Hematopoietic multipotent progenitor cell treated with erythropoietin and hydrocortisone succinate and interleukin-3 and kit ligand, for 4 days (in vitro differentiated cells): ENCODE measurements around the gene MCCC2.
"Not testable (repeated sequence)": the region's sequence is repeated elsewhere in the genome, so short reads cannot be mapped to it uniquely, and the experiment has no call there.

ENCODE experiments used
- DNase-seq: peaks from one replicate; pipeline ENCODE4 v3.0.0-alpha.2; 2015

MCCC2 gene

DNA sequence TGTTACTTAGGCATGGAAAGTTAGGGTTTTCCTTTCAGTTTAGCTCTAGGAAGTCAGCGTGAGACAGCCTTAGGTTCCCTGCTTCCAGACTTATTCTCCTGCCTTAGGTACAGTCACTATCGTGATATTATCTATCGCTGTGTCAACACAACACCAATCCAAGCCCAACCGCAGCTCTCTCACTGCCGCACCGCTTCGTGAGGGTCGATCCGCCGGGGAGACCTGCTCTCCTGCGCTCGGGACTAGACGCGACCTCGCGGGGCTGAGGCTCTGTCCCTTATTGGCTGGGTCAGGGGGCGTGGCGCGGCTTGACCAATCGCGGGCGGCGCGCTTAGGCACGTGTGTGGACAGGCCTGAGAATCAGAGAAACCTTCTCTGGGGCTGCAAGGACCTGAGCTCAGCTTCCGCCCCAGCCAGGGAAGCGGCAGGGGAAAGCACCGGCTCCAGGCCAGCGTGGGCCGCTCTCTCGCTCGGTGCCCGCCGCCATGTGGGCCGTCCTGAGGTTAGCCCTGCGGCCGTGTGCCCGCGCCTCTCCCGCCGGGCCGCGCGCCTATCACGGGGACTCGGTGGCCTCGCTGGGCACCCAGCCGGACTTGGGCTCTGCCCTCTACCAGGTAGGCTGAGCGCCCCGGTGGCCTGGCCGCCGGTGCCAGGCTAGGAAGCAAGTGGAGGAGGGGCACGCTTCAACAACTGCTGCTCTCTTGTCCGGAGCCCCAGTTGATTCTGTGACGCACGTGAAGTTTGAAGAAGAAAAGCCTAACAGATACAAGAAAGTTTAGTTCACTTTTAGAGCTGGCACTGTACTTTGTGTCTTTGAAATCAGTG, at the start of gene MCCC2:
Gene MCCC2 (plus strand): TSS at position 400 of the 825 bp plus-strand sequence. CDS start 86 bp downstream, at position 486.
- peak; percentile 99 for DNase-seq

DNA sequence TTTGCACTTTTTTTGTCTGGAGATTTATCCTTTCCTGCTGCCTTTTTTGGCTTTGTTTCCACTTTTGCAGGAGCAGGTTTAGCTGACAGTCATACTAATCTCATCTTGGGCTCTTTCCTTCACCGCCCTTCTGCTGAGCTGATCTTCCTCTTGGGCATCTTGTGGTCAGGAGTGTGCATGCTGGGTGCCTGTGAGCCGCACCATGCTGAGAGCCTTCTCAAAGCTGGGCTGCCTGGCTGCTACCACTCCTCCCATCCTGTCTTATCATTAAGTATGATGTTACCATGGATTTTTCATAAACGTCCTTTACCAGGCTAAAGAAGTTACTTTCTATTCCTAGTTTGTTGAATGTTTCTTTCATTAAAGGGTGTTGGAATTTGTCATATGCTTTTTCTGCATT, 49.5 kb upstream of the MCCC2 start:
- DNase-seq: peak; percentile 80

DNA sequence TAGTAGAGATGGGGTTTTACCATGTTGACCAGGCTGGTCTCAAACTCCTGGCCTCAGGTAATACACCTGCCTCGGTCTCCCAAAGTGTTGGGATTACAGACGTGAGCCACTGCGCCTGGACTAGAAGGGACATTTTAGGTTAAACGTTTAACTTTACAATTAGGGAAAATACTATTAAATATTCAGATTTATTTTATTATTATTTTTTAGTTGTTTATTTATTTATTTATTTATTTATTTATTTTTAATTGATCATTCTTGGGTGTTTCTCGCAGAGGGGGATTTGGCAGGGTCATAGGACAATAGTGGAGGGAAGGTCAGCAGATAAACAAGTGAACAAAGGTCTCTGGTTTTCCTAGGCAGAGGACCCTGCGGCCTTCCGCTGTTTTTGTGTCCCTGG, 36.3 kb upstream of the MCCC2 start:
- DNase-seq: not testable (repeated sequence)

DNA sequence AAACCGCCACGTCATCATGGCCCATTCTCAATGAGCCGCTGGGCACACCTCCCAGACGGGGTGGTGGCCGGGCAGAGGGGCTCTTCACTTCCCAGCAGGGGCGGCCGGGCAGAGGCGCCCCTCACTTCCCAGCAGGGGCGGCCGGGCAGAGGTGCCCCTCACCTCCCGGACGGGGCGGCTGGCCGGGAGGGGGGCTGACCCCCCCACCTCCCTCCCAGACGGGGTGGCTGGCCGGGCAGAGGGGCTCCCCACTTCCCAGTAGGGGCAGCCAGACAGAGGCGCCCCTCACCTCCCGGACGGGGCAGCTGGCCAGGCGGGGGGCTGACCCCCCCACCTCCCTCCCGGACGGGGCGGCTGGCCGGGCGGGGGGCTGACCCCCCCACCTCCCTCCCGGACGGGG, 35.6 kb upstream of the MCCC2 start:
- not testable (repeated sequence) for DNase-seq

DNA sequence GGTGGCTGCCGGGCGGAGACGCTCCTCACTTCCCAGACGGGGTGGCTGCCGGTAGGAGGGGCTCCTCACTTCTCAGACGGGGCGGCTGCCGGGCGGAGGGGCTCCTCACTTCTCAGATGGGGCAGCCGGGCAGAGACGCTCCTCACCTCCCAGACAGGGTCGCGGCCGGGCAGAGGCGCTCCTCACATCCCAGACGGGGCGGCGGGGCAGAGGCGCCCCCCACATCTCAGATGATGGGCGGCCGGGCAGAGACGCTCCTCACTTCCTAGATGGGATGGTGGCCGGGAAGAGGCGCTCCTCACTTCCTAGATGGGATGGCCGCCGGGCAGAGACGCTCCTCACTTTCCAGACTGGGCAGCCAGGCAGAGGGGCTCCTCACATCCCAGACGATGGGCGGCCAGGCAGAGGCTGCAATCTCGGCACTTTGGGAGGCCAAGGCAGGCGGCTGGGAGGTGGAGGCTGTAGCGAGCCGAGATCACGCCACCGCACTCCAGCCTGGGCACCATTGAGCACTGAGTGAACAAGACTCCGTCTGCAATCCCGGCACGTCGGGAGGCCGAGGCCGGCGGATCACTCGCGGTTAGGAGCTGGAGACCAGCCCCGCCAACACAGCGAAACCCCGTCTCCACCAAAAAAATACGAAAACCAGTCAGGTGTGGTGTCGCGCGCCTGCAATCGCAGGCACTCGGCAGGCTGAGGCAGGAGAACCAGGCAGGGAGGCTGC, 35.0 kb upstream of the MCCC2 start:
- not testable (repeated sequence) for DNase-seq

DNA sequence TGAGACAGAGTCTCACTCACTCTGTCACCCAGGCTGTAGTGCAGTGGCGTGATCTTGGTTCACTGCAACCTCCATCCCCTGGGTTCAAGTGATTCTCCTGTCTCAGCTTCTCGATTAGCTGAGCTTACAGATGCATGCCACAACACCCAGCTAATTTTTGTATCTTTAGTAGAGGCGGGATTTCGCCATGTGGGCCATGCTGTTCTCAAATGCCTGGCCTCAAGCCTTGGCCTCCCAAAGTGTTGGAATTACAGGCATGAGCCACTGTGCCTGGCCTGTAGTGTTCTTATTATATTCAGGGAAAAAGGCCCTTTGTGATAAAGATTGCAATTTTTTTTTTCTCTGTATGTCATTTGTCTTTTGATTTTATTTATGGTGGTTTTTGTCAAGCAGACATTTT, 24.0 kb upstream of the MCCC2 start:
- no peak for DNase-seq

DNA sequence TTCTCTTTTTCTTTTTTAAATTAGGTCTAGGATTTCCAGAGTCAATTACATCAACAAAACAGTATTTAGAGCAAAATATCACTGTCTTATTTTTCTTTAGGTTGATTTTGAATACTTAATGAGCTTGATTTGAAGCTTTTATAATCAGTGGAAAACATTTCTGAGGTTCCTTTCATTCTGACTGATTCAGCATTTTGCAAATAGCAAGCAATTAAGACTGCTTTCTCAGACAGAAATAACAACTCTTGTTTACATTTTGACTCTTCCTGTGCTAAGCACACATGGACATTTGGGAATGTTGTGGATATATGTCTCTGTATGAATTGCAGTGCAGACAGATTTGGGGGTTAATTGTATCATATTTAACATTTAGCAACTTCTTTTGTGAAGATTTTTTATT, 22.2 kb upstream of the MCCC2 start:
- DNase-seq: no peak

DNA sequence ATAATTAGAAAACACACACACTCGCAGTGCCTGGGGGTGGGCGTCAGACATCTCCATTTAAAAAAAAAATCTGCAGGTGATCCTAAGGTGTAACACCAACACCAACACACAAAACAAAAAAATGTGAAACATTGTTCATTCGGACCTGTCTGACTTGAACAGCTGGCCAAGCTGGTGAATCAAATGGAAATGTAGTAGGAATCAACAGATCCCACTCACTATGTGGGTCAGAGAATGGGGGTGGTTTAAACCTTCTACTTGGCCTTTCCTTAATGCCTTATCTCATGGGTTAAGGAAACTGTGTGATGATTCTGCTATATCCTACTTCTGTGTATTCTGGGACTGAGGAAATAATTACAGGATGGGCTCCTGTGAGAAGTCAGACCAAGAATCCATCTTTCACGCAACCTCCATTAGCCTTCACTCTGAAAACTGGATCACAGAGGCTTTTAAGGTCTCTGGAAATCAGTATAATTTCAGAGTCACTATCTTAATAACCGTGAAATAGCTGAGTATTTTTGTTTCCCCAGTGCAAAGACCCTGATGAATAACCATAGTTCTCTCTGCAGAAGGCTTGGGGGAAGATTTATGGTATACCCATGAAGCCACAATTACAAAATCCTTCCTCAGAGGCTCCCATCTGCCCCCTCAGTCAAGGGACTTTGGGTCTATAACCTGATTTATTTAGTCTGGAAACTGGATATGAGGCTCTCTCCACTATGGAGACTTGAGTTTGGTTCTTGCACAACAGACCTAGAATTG, 17.2 kb upstream of the MCCC2 start:
- no peak for DNase-seq

DNA sequence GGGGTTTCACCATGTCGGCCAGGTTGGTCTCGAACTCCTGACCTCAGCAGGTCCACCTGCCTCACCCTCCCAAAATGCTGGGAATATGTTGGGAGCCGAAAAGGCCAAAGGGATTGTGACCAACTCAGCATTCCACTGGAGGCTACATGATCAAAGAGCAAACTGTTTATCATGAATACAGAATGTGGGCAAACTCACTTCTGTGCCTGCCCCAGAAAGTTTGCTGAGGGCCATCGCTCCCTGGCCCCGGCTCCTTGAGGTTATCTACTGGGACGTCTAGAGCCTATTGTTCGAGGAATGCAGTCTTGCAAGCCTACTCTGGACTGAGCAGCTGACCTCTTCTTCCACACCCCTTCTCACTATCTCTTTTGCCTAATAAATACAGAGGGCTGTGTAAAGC, 15.3 kb upstream of the MCCC2 start:
- not testable (repeated sequence) for DNase-seq

DNA sequence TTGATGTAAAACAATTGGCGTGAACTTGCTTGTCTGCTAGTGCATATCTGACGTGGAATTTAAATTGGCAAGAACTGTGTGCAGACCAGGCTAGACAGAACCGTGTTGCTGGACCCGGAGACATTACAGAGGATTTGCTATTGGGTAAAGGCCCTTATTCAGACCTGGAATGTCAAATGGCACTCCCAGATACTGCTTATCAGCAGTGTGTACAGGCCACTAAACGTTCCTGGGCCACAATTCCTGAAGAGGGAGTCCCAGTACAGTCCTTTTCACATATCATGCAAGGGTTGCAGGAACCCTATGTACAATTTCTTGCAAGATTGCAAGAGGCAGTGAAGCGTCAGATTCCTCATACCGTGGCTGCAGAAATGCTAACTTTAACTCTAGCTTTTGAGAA, 13.5 kb upstream of the MCCC2 start:
- no peak for DNase-seq

DNA sequence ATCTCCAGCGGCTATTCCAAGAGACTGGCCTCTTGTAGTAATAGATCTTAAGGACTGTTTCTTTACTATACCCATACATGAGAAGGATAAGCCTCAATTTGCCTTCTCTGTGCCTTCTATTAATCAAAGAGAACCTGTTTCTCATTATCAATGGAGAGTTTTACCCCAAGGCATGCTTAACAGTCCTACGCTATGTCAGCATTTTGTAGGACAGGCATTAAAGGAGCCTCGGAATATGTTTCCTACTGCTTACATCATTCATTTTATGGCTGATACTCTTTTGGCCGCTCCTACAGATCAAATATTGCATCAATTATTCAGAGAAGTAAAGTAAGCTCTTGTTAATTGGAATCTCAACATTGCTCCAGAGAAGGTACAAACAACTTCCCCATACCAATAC, 11.6 kb upstream of the MCCC2 start:
- not testable (repeated sequence) for DNase-seq

DNA sequence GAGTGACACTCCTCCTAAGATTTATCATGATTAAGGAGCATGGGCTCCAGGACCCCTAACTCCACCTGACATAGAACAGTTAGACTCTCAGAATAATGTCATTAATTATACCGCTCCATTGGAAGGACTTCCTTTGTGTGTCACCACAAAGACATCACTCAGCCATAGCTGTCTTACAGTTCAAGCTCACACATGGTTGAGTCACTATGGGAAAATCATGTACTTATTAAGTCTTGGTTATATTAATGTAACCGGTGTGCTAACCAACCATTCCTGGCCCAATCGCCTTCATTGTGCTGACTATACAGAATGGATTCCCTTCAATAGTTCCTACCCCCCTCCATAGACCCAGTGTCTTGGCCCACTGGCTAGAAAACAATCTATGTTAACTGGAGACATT, 10.9 kb upstream of the MCCC2 start:
- no peak for DNase-seq

DNA sequence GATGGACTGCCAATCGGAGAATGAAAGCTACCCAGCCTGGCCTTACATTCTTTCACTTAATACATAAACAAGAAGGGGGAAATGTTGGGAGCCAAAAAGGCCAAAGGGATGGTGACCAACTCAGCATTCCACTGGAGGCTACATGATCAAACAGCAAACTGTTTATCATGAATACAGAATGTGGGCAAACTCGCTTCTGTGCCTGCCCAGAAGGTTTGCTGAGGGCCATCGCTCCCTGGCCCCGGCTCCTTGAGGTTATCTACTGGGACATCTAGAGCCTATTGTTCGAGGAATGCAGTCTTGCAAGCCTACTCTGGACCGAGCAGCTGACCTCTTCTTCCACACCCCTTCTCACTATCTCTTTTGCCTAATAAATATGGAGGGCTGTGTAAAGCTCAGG, 9.3 kb upstream of the MCCC2 start:
- DNase-seq: not testable (repeated sequence)

DNA sequence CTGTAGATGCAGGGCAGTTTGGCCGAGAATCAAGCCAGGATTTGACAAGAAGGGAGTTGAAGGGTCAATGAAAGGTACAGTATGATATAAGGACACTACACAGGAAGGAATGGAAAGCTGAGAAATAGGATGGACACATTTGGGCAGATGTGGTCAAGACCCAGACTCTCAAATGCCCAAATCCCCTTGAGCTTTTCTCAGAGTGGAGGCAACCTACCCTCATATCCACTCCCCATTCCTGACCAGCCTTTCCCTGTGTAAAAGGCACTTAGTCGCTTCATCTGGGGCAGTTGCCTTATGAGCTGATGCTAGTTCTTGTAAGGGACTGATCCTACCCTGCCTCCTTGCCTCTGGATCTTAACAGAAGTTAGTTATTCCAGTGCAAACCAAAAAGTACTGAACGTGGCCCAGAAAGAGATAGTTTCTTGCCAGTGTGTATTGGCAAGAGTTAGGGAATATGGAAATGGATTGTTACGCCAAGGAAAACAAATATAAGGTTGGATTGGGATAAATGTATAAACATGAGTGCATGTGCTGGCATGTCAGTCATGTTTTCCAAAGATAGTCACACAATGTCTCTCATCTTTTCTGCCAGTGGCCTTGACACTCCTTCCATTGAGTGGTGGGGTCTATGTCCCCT, 4.1 kb upstream of the MCCC2 start:
- no peak for DNase-seq

DNA sequence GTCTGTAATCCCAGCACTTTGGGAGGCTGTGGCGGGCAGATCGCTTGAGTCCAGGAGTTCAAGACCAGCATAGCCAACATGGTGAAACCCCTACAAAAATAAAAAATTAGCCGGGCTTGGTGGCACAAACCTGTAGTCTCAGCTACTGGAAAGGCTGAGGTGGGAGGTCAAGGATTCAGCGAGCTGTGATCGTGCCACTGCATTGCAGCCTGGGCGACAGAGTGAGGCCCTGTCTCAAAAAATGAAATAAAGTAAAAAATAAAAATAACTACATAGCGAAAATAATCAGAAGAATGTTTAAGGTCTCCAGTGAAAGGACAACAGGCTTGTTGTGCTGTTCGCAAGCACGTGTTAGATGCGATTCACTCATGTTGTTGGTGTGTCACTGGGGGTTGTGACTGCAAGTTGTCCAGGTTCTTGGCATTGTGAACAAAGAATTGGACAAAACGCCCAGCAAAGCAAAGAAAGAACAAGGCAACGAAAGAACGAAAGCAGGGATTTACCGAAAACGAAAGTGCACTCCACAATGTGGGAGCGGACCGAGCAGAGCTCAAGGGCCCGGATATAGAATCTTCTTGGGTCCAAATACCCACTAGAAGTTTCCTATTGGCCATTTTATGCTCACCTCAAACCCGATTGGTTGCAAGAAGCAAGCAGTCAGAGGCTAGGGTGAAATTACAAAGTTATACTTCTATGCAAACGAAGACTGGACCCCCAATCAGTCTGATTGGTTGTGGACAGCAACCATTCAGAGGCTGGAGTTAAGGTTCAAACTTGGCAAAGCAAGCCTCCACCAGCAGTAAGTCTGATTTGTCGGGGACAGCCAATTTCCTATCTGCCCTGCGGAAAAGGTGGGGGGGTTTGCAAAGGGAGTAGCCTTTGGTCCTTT, 844 bp upstream of the MCCC2 start:
- peak; percentile 60 for DNase-seq

DNA sequence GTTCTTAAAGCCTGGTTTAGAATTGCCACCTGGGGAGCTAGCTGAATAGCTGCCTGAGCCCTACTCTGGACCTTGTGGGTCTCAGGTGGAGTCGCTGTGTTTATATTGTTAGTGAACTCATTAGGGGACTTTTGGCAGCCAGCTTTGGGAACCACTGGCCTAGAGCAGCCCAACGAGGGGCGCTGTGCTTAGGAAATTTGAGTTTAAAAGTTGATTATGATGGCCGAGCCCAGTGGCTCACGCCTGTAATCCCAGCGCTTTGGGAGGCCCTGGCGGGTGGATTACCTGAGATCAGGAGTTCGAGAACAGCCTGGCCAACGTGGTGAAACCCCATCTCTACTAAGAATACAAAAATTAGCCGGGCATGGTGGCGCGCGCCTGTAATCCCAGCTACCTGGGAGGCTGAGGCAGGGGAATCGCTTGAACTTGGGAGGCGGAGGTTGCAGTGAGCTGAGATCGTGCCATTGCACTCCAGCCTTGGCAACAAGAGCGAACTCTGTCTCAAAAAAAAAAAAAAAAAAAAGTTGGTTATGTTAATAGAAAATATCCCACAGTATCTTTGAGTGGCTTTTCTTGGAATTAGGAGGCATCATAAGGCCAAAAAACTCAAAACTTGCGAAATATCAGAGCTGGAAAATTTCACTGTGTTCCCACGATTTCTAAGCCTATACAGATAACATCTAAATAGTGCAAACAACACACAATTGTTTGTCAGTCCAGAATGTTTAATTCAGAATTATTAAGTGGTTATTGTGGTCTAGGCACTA, 809 bp downstream of the MCCC2 start:
- no peak for DNase-seq

DNA sequence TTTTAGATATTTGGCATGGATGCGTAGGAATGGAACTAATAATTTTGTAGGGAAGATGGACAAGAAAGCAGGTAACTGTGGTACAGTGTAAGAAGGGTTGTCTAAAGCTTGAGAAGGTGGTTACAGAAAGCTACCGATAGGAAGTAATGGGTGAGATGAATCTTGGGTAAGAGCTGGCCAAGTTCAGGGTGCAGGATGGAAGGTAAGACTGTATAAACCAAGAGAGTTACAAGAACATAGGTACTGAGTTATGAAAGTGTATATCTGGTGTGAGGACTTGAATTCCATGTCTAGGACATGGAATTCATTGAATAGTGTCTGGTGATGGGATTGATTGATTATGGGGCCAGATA, 1.4 kb downstream of the MCCC2 start:
- DNase-seq: no peak

DNA sequence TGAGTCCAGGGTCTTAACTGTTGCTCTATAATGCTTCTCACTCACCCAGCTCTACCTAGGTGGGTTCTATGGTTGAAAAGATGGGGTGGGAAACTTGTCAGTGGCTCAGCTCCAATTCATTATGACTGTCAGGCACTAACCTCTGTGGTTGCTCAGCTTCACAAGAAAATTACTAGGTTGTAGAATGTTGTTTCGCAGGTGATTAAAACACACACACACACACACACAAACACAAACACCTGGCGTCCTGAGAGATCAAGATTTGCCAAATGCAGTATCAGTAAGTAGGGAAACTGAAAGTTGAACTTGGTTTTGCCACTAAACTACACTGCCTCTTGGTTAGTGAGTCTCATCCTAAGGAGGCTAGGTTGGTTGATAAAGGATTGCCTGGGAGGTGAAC, 2.8 kb downstream of the MCCC2 start:
- DNase-seq: no peak

DNA sequence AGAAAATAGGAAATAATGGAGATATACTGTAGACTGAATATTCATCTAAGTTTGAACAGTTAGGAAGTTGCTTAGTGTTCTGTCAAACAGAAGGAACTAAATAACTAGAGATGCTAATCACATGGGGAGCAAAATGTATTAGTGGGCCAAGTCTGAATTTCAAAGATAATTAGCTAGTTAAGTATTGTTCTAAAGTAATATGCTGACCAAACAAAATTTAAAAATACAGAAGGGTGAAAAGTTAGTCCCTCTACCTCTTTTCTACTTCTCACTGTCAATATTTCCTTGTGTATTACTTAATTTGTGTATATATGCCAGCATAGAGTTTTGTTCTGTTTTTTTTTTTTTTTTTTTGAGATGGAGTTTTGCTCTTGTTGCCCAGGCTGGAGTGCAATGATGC, 4.0 kb downstream of the MCCC2 start:
- no peak for DNase-seq

DNA sequence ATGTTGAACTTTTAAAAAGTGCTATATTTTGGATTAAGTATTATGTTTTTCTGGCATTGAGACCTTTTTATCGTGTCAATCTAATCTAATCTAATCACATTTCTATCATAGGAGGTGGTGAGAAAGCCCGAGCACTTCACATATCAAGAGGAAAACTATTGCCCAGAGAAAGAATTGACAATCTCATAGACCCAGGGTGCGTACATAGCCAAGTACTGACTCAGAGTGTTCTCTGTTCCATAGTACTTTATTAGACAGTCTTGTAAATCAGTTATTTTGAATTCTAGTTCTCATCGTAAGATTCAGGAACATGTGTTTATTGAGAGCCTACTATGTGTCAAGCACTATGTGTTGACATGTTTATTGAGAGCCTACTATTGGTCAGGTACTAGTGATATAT, 9.0 kb downstream of the MCCC2 start:
- no peak for DNase-seq

DNA sequence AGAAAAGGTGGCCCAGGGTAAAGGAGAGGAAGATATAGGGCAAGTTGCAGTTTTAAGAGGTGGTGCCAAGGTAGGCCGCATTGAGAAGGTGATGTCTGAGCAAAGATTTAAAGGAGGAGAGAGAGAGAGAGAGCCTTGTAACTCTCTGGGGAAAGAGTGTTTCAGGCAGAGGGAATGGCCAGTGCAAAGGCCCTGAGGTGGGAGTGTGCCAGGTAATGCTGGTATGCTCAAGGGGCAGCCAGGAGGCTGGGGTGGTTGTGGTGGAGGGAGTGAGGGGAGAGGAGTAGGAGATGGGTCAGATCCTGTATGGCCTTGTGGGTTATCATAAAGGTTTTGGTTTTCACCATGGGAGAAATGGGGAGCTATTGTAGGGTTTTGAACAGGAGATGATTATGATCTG, 9.9 kb downstream of the MCCC2 start:
- DNase-seq: no peak
